Inflammatory macrophage treated with lipopolysaccharide for 4 hours (primary cell): ENCODE results near the gene BCAN.

Experiments
- DNase-seq: peaks from one replicate; pipeline ENCODE4 v3.0.0-alpha.2; 2020

The BCAN gene

DNA sequence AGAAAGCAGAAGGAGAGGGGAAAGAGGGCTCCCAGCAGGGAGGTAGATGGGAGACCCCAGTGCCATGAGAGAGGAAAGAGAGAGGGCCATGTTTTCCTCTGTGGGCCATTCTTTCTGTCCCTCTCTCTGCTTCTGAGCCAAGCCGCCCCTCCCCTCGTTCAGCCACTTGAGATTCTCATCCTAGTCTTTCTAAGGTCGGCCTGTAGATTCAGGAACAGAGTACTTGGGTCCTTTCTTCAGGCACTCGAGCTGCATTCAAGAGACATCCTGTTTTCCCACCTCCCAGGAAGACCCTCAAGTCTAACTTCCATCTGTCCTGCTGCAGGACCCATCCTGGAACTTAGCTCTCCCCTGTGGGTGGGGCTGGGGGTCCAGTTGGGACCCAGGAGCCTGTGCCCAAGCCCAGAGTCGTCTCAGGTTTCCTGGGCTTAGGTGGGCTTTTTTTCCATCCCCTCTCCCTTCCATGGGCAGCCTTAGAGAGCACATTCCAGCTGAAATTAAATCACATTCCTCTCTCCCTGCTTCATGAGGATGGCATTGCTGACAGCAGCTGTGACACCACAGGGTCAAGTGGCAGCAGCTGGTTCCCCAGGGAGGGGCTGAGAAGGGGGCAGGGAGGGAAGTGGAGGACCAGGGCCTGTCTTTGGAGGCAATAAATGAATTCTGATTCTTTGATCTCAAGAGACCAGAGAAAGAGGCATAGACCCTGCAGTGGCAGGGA lies 22.3 kb downstream of the BCAN start:
- no peak for DNase-seq

DNA sequence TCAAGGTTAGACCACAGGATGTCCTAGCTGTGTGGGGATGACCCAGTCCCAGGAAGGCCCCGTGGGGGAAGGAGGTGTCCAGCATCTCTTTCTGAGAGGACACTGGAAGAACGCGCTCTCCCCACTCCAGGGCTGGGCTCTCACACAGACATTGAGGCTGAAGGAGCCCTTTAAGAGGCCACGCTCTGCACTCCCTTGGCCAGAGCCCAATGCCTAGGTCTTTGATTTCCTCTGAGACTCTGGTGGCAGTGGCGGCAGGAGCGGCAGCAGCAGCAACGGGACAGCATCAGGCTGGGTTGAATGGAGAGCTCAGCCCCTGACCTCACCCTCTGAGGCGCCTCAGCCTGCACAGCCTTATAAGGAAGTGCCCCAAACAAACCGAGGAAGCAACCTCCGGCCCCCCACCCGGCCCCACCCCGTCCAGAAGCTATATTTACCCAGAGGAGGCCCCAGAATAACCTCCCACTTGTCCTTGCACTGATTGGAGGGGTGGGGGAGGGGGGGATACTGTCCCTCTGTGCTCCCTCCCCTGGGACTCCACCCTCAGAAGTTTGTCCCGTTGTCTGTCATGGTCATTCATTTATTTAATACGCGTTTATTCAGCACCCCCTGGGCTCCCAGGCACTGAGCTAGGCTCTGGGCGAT lies 23.0 kb downstream of the BCAN start:
- peak; percentile 47 for DNase-seq

DNA sequence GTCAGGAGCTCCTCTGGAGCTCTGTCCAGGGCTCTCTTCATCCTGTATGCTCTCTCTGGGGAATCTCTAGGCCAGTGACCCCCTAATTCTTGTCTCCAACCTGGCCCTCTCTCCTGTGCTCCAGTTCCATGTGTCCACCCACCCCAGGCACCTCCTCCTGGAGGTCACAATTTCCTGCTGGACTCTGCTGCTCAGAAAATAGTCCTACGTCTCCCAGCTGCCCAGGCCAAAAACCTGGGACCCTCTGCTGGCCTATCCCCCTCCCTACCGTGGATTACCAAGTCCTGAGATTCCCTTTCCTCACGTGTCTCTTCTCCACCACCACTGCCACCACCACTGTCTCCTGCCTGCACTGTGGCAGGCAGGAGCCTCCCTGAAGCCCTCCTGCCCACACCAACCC lies 23.6 kb downstream of the BCAN start:
- no peak for DNase-seq

DNA sequence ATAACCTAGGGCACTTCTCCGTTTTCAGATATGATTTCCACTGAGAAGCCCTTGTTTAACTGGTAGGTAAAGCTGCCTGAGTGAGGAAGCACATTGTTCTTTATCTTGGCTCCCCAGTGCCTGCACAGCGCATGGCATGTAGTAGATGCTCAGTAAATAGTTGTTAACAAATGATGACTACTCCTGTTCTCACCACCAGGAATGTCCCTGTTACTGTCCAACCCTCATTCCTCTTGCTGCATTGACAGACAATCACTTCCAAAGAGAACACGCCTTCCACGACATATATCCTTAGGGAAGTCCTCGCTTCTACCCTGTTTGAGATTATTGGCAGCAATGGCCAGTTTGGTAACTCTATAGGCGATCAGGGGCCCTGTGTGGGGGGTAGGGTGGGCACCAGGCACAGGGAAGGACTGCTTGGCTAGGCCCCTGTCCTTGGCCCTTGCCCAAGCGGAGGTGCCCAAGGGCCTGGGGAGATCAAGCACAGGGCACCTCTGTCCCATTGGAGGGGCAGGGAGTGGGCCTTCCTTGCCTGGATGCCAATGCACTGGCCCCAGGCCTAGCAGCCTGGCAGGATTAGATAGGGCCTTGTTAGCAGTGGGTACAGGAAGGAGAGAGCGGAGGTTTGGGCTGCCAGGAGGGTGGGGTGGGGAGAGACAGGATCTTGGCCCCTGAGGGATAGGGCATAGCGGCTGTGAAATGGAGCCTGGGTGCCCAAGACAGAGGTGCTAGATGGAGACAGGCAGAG lies 25.1 kb downstream of the BCAN start:
- DNase-seq = no peak

DNA sequence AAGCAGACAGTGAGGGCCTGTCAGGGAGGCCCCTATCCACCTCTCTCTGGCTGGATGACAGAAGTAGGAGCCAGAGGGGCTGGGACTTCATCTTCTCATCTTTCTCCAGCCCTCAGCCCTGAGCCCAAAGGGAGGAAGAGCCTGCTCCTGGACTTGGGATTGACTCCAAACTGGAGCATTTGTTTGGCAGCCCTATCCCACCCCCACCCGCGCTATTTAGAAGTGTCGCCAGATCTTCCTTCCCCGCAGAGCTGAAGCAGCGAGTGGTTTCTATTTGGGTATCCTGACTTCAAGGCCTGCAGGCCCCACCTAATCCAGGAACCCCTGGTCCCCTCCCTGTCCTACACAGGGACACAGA lies 25.7 kb downstream of the BCAN start:
- no peak for DNase-seq

DNA sequence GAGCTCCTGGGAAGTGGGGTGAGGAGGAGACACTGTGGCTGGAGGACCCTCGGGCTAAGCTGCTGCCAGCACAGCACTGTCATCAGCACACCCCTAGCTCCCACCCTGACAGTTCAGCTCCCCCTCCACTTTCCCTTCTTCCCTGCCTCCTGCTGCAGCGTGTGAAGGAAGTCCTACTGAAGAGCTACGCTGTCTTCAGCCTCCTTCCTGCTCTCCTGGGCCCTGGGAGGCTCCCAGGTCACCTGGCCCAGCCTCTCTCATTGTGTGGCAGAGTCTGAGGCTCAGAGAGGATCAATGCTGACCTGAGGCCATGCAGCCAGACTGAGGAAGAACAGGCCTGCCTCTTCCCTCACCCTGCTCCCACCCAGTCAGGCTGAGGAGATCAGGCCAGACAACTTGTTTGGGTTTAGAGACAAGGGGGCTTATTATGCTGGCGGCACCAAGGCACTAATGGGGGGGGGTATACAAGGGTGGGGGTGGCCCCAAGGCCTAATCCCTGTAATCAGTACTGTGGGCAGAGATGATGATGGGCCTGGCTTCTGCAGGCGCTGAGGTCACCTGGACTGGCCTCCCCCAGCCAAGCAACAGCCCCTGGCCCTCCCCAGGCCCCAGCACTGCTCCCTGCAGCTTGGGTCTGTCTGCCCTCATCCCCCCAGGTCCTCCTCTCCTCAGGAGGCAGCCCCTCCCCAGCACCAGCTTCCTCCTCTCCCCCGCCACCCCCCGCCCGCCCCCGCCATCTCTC lies 26.2 kb downstream of the BCAN start:
- DNase-seq = no peak

DNA sequence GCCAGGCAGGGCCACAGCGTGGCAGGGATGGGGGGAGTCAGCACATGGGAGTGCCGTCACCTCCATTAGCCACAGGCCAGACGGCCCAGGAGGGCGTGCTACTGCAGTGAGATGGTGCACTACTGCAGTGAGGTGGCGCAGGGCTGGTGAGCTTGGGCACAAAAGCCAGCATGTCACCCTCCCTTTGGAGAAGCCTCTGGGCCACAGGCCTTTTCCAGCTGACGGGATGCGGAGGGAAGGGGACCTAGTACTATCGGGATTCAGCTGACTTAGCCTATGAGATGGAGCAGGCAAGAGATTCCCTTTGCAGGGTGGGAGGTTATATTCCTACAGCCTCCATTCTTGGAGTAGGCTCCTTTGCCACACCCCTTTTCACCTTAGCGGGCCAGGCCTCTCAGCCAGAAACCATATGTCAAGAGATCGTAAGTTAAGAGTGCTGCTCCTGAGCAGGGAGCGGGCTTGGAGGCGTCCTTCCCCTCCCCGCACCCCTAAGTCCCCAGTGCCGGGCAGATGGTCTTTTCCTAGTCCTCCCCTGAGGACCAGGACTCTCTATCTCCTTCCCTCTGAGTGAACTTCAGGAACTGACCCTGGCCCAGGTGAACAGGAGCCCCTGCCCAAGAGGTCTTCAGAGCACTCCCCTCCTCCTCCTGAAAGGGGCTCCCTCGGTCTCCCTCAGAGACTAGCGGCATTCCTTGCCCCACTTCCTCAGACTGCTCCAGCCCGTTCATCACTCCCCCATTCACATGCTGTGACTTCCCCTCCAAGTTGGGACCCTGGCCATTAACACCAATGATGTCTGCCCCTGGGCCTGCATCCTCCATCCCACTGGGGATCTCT lies 27.1 kb downstream of the BCAN start:
- DNase-seq = no peak

DNA sequence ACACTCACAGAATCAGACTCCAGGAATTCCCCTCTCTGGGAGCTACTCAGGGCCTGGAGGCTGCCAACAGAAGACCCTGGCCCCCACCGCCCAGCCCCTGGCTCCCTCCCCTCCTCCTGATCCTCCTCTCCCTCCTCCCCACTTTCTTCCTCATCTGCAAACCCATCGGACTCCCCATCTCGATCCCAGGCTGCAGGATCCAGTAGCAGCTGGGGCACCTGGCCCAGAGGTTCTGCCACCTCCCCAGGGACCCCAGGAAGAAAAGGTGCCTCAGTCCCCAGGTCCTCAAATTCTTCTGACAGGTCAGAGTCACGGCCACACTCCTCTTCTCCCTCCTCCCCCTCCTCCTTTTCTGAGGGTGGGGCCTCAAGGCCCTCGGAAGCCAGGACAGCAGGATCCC lies 27.9 kb downstream of the BCAN start:
- no peak for DNase-seq

DNA sequence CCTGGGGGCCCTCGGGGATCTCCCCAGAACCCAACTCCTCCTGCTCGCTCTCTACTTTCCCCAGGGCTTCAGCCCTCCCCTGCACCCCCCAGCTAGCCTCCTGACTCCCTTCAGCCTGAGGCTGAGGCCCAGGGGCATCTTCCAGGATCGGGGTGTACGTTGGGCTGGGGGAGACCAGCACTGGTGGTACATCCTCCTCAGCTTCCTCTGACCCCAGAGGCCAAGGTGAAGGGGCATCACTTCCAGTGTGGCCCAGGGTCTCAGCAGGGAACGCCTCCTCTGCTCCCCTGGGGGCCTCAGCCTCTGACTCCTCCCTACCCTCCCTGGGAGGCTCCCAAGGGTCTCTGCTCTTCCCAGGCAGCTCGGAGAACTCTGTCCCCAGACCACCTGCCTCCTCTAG lies 28.4 kb downstream of the BCAN start:
- DNase-seq = no peak

DNA sequence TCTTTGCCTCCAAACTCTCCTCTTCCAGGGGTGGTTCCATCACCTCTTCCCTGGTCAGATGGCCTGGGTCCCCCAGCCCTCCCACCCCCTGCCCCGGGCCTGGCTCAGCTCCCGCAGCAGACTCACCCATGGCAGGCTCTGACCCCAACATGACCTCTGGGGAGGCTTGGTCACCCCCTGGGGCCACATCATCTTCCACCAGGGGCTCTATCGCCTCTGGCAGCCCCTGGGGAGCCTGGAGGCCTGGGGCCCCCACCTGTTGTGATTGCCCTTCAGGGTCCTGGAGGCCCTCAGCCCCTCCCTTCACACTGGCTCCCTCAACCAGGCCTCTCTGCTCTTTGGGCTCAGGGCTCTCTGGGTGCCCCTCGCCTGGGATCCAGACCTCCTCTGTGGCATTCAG lies 28.9 kb downstream of the BCAN start:
- DNase-seq = no peak

DNA sequence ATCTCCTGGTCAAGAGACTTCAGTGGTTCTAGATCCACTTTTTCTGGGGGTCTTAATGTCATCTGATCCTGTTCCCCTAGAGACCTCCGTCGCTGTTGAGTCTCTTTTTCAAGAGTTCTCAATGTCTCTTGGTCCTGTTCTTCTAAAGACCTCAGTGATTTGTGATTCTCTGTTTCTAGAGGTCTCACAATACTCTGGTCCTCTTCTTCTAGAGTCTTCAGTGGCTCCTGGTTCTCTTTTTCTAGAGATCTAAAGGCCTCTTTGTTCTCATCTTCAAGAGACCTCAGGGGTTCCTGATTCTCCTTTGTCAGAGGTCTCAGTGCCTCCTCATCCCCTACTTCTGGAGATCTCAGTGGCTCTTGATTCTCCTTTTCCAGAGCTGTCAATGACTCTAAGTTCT lies 29.9 kb downstream of the BCAN start:
- DNase-seq = no peak

DNA sequence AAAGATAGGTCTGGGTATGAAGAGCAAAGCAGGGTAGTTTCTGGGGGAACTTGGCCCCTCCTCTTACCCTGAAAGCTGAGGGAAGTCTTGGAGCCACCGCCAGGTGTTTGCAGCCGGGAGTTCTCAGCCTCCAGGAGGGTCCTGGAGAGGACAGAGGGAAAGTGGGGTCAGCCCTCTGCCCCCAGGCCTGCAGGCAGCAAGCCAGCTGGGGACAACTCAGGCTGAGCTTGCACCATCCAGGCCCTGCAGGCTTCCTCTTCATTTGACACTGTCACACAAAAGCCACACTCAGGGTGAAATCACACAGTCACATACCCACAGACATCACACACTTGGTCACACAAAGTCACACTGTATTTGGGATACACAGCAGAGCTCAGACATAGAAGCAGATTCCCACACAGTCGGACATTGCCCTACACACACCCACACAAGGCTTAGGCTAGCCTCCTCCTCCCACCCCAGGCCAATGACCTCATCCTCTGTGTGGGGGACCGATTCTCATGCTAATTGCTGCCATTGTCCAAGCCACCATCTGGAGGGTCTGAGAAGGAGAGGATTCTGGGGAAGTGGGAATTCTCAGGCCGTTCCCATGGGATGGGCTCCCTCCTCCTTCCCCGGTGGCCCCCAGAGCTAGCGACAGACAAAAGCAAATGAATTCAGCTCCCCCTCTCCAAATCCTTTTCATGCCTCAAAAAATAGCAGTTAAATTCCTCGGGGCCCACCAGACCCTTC lies 31.6 kb downstream of the BCAN start:
- DNase-seq = peak; percentile 45

DNA sequence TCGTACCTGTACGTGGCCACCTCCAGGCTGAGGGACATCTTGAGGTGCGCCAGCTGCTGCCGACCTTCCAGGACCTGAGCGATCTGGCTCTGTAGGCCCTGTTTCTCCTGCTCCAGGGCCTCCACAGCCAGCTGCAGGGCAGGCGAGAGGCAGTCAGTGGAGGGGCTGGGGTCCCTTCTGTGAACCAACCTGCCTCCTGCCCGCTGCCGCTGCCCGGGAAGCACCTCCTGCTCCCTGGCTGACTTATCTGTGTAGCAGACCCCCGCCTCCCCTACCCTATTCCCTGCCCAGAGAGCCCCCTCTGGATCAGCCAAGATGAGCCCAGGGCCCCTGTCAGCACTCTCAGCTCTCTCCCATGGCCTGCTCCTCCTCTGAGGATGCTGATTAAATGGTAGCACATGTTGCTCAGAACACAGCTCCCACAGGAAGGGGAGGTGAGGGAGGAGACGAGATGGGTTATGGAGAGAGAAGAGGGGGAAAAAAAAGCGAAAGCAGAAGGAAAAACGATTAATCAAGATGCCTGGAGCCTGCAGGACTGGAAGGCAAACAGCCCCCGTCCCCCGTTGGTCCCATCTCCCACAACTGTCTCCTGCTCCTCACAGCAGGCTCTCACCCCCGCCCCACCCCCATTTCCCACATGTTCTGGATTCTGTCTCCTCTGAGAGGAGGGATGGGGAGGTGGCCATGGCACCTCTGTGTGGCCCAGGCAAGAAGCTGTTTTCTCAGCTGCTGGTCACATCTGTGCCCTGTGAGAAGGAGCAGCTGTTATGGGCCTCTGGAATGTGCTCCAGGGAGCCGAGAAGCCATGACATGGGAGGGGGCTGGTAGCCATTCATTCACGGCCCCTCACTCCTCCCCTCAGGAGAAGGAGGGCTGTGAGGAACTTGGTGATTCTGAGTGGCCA lies 33.5 kb downstream of the BCAN start:
- no peak for DNase-seq

DNA sequence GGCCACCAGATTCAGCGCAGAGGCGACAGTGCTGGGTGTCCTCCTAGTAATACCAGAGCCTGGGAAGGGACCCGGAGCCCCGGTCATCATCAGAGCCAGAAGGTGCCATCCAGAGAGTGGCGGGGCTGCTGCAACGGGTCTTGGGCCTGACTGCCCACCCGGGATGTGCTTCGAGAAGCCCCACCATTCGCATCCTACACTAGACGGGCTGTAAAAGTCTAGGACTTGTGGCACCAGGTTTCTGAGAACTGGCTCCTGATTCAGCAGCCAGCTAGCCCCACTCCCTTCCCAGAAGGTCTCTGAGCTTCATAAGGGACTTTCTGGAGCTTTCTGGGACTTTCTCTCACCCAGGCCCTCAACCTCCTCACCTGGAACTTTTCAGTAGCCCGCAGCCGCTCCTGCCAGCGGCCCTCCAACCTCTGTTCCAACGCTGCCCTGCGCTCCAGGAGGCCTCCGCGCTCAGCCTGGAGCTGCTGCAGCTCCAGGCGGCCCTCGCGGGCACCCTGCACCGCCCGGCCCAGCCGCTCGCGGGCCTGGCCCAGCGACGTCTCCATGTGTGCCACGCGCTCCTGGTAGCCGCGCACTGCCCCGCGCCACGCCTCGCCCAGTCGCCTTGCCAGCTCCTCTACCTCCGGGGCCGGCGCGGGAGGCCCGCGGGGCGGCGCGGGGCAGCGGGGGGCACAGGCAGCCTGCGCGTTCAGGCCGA lies 34.4 kb downstream of the BCAN start:
- no peak for DNase-seq

DNA sequence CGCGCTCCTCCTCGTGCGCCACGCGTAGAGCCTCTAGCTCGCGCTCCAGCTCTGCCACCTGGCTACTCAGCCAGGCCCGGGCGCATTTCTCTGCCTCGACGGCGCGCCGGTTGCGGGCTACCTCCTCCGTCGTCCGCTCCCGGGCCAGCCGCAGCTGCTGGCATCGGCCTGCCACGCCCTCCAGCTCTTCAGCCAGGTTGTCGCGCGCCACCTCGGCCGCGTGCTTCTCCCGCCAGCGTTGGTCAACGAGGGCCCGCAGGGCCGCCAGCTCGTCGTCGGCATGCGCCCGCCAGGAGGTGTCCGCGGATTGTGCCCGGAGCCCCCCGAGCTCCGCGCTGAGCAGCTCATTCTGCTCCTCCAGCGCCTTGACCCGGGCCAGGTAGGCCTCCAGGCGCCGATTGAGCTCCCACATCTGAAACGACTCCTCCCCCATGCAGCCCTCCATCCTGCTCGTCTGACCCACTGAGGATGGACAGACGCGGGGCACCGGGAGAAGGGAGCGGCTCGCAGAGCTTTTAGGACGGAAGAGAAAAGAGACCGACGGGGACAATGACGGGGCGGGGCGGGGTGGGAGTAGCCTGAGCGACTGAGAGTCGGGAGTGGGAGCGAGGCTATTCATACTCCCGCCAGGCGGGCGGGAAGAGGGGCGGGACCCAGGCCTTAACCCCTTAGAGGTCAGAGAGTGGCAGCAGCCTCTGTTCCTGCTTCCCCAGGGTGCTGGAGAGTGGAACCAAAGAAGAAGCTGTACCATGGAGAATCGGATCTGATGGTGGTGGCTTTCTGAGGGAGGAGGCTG lies 35.1 kb downstream of the BCAN start, which contains the start of gene NES:
NES (minus strand) TSS at position 588 of the 796 bp plus-strand sequence; CDS start at position 445, 143 bp downstream.
- peak; percentile 14 for DNase-seq

DNA sequence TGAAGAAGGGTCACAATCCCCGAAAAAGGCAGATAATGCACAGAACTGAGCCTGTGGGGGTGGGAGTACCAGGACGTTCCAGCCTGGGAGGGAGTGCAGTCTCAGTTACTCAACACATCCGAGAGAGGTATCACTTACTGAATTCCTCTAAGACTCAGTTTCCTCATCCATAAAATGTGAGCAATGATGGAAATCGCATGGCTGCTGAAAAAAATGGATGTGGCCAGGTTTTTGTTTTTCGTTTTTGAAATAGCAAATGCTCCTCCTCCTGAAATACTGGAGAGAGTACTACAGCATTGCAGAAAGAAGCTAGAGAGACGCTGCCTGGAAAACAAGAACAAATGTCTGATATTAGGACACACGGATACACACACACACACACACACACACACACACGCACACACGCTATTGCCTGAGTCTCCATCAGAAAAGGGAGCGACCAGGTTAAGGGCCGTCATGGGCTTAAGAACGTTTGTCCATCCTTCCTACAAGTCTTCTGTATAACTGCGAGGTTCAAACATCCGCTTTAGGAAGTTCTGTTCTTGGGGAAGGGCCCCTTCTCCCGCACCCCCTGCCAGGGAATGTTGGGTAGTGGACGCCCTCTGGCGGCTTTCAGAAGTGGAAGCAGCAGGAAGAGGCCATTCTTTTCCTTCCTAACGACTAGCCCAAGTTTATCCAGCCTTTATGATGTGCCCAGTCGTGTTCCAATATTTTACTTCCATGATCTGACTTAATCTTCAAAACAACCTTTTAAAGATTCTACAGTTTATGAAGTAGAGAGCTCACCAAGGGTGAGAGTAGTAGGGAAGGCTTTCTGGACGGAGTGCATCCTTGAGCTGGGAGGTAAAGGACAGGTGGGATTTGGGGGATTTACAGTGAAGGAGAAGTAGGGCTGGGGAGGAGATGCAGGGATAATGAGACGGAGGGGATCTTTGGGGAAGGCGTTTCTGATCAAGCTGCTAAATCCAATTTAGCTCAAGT lies 36.0 kb downstream of the BCAN start:
- DNase-seq = peak; percentile 47

DNA sequence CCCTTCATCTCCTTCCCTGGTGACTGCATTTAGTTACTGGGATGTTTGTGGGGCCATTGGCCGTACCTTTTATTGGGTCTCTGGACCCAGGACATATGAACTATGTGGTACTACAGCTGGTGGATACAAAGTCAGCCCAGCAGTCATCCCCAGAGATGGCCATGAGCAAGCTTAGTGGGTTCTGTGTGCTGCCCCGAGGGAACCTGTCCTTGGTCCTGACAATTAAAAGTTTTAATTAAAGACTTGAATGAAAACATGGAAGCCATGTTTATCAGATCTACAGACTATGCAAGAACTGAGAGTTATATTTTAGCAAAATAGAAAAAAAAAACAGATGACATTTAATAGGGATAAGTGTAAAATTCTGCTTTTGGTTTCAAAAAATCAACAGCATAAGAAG lies 38.1 kb downstream of the BCAN start:
- DNase-seq = no peak
